Central memory CD4-positive, alpha-beta T cell (primary cell): Measurements from ENCODE around the gene ADH5.
"Not testable (repeated sequence)": the region's sequence is repeated elsewhere in the genome, so short reads cannot be mapped to it uniquely, and the experiment has no call there.

Experiments used
- DNase-seq: peaks from one replicate; pipeline ENCODE4 v3.0.0; 2022

The ADH5 gene

GRCh38 chr4:99028187-99028586 lies 60.4 kb downstream of the ADH5 start:
- no peak for DNase-seq

GRCh38 chr4:99027304-99027703 lies 61.3 kb downstream of the ADH5 start:
- no peak for DNase-seq

GRCh38 chr4:99025506-99025905 lies 63.1 kb downstream of the ADH5 start:
- no peak for DNase-seq

- no peak for DNase-seq
Measured at GRCh38 chr4:99024481-99025275, 63.9 kb downstream of the ADH5 start.

GRCh38 chr4:99023800-99024251 lies 64.8 kb downstream of the ADH5 start:
- DNase-seq, result not testable (repeated sequence)

- no peak for DNase-seq
Measured at GRCh38 chr4:99022566-99022965, 66.0 kb downstream of the ADH5 start.

GRCh38 chr4:99021386-99021785 lies 67.2 kb downstream of the ADH5 start:
- no peak for DNase-seq
